Measurements from ENCODE around the gene ENPP3. TPM values are rescaled to one million over a fixed set of nuclear protein-coding genes. Genes with fewer than 3 reads are reported as not detected.
A peak's percentile ranks its signal among the peaks of the same experiment; 100 is the strongest.

ENPP3 gene
- total RNA-seq, 1 donor, result 0.54 TPM

DNA sequence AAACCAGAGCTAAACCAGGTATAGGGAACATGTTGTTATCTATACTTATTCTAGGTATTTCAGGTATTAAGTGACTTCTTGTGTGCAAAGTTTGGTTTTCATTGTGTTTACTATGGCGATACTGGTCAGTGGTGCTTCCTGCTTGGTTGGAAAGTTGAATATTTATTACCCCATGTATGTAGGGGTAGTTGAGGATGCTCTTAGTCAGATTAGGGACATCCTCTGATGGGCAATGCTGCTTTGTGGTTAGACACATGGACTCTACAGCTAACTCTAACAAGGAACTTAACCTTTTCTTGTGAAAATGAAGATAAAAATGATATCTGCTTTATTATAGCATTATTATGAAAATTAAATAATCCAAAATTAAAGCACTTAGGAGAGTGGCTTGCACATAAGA, 126.6 kb downstream of the ENPP3 start:
- no peak for DNase-seq (ENCODE audit: low read depth in 2 of 3, low spot score in 2 of 3)

DNA sequence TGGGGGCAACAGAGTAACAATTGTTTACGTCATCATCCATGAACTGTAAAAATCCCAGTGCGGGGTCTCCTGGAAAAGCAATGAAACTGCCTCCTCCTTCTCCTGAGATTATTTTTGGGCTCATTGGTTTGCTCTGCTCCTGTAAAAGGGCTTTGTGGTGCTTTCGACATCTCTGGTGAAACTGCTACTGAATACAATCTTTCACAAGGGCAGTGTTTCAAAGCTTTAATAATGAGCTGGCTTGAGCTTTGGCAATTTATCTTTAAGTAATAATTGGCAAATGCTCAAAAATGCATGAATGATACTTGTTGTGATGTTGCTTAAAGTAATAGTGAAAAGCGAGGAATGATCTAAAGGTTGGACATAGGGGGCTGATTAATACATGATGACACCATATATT, 127.2 kb downstream of the ENPP3 start:
- no peak for DNase-seq (ENCODE audit: low read depth in 2 of 3, low spot score in 2 of 3)

DNA sequence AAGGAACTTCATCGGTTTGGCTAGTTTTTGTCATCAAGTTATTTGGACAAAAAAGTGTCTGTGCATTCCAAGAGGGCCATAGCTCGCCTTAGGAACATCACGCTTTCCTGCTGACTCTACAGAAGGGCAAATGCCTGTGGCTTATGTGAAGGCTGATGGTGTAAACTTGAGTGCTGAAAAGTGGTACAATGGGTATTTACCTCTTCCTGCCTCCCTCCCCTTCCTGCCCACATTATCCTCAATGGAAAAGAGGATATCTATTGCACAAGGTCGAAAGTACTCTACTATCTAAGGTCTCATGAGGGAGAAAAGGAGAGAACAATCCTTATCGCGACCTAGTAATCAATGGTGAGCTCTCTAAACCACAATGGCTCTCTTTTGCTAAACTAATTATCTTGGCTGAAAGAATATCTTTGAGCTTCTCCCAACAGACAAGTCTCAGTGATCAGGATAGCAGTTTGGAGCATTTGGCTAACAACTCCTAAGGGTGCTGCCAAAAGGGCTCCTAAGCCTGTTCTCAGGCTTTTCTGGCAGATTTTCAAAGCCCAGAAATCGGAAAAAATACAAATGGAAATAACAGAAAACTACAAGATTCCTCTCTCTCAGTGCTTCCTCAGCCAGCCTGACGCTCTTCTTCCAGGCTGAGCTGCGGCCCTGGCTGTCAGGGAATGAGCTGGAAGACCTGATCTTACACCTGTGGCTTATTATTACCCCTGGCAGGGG, 128.1 kb downstream of the ENPP3 start:
- no peak for DNase-seq (ENCODE audit: low read depth in 2 of 3, low spot score in 2 of 3)

DNA sequence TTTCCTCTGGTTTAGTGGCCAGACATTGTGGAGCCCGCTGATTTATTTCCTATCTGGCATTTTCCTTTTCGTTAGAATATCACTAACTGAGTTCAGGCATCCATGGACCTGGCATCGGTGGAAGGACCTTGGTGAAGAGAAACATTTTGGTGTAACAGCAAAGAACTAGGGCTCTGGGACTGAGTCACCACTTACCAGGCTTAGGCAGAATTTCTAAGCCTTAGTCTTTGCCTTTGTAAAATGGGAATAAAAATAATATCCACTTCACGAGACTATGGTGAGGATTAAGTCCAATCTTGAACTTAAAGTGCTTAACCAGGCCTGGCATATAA, 128.7 kb downstream of the ENPP3 start:
- DNase-seq (ENCODE audit: low read depth in 2 of 3, low spot score in 2 of 3), result no peak

DNA sequence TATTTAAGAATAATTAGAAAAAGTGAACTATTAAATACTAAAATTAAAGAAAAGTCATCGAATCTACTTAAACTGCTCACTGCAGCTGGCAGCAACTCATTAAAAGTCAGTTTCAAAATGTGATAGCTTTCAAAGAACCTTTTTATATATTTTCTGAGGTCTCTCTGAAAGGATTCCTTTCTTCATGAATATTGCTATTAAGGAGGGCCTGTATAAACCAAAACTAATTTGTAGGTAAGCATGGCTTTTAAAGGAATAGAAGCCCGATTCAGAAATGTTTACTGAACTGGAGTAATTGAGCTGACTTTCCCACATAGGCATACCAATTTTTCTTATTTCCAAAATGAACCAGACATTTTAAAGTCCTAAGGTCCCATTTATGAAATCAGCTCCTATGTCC, 129.5 kb downstream of the ENPP3 start:
- no peak for DNase-seq (ENCODE audit: low read depth in 2 of 3, low spot score in 2 of 3)

GRCh38 chr6:131768964-131769363, 131.9 kb downstream of the ENPP3 start:
- DNase-seq (ENCODE audit: low read depth in 2 of 3, low spot score in 2 of 3), result no peak

GRCh38 chr6:131769385-131770141, 132.5 kb downstream of the ENPP3 start:
- no peak for DNase-seq (ENCODE audit: low read depth in 2 of 3, low spot score in 2 of 3)

DNA sequence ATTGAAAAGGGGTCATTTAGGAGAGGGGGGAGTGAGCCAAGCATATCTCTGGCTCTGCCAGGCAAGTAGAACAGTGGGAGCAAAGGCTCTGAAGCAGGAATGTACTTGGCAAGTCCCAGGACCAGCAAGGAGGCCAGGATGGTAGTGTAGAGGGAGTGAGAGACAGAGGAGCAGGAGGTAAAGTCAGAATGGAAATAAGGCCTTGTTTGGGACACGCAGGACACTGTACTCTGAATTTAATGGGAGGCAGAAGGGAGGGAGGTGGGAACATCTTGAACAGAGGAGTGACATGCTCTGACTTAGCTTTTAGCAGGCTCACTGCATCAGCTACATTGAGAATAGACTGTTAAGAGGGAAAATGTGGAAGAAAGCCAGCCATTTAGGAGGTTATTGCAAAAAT, 133.7 kb downstream of the ENPP3 start:
- no peak for DNase-seq (ENCODE audit: low read depth in 2 of 3, low spot score in 2 of 3)

DNA sequence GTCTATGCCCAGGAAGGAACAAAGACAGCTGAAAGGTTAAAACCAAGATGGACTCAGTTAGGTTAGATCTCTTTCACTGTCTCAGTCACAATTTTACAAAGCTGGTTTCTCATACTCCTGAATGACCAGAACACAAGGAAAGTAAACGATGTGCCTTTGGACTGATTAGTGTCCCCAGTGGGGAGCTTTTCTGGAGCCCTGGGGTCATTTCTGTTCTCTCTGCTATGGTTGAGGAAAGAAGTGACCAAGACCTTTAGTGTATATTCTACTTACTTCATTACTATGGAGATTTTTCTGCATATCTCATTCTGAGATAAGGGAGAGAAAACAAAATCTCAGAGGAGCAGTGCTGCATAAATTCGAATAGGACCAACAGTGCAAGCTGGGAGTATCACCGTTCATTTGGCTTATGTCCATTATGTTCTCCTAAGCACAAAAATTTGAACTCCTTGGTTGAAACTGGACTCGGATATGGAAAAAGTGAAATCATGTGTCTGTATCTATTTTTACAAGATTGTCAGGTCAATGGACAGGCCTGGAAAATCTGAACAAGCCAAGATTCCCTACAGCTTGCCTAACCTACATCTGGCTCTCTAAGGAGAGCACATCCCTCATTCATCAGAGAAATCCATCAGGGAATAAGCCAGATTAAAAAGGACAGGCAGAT, 136.3 kb downstream of the ENPP3 start:
- DNase-seq (ENCODE audit: low read depth in 2 of 3, low spot score in 2 of 3), result no peak

DNA sequence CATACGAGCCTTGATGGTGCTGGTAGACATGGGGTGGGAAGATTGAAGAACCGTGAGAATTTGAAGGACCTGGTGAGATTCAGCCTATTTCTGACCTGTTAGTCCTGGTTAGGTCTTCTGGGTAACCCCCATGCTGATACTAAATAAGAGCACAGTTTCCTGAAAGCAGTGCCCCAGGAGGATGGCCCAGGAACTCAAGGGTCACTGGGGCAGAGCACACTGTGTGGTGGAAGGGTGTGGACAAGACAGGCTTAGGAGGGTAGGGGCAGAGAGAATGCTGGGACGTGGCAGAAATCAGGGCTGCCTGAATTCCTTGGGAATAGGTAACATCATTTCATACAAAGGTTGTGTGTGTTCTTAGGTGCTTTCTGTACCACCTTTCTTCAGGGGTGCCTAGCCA, 138.8 kb downstream of the ENPP3 start:
- no peak for DNase-seq (ENCODE audit: low read depth in 2 of 3, low spot score in 2 of 3)

- no peak for DNase-seq (ENCODE audit: low read depth in 2 of 3, low spot score in 2 of 3)
These were observed 139.9 kb downstream of the ENPP3 start for GRCh38 chr6:131776985-131777384.

DNA sequence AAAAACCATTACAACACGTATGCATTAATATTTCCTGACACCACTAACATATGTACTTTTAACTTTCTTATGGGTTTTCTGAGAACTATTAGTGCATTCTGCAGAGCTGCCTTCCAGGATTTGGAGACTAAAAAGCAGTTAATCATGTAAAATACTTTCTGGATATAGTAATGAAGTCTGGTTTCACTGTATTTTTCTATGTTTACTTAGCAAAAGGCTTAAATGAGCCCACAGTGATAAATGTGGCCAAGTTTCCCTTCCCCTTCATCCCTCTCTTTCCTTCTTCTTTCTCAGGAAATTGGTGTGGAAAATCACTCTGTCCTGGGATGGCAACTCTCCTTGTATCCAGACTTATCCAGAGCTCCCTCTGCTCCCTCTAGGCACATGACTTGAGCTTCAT, 141.1 kb downstream of the ENPP3 start:
- no peak for DNase-seq (ENCODE audit: low read depth in 2 of 3, low spot score in 2 of 3)

DNA sequence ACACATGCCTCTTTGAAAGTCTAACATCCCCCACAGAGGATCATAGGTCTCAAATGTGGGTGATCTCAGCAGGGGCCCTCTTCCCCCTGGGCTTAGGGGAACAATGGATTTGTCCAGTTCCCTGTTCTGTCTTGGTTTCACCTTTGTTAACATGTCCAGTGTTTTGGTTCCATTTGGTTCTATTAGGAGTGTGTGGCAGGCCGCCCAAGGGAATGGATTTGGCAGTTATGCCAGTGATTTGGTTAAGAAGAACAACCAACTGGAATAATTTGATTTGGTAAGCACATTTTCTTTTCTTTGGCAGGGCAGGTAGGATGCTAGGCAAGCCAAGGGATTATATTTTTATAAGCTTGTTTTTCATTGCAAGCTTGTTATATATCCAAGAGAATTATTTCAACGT, 142.2 kb downstream of the ENPP3 start:
- DNase-seq (ENCODE audit: low read depth in 2 of 3, low spot score in 2 of 3), result no peak

DNA sequence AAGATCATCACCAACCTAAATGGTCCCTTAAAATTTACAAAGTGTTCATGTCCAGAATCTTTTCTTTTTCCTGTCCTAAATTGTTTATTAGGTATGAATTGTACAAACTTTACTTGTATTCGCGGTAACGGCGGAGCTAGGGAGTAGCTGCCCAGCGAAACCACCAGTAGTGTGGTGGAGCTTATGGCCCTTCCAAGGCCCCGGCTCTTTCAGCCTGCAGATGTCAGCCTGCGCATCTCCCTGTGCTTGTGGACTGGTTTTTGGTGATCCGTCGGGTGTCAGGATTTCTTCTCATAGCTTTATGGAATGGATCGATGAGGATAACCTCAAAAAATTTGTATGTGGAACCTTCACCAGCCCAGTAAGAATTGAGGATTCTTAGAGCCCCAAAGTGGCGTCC, 143.5 kb downstream of the ENPP3 start:
- no peak for DNase-seq (ENCODE audit: low read depth in 2 of 3, low spot score in 2 of 3)

DNA sequence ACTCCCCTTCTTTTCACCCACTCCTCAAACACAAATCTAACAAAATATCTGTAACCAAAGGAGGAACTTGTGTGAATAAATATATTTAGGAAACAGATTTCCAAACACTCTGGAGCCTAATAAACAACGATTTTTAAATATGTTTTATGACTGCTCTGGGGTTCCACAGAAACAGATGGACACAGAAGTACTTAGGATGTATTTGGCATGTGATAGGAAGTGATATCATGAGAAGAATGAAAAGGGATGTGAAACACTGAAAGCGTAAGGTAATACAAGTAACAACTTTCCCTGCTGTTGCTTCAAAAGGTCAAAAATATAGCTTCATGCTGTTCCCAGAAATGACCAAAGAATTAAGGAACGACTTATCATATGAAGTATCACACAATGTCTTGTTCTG, 144.6 kb downstream of the ENPP3 start:
- DNase-seq (ENCODE audit: low read depth in 2 of 3, low spot score in 2 of 3), result no peak

DNA sequence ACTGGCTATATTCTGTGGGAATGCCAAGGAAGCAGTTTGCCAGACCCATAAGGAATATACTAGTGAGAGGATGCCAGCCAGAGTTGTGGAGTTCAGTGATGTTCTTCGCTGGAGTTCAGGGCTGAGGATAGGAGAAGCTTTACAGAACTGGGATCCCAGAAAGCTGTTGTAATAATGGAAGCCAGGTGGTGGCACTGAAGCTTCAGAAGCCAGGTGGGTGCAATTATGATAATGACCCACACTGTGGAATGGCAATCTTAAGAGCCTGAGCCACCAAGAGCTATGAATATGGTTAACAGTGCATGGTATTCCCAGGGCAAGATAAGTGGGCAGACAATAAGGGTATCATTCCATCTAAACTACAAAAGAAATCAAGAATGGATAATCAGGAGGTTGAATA, 145.7 kb downstream of the ENPP3 start:
- DNase-seq (ENCODE audit: low read depth in 2 of 3, low spot score in 2 of 3), result no peak

DNA sequence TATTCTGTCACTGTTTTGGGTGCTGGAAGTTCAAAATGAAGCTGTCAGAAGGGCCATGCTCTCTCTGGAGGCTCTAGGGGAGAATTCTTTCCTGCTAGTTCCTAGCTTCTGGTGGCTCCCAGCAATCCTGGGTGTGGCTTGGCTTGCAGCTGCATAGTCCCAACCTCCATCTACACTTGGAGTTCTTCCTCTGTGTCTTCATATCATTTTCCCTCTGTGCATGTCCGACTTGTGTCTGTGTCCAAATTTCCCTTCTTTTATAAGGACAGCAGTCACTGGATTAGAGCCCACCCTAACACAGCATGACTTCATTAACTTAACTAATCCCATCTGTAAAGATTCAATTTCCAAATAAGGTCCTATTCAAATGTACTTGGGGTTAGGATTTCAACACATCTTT, 147.5 kb downstream of the ENPP3 start:
- no peak for DNase-seq (ENCODE audit: low read depth in 2 of 3, low spot score in 2 of 3)

DNA sequence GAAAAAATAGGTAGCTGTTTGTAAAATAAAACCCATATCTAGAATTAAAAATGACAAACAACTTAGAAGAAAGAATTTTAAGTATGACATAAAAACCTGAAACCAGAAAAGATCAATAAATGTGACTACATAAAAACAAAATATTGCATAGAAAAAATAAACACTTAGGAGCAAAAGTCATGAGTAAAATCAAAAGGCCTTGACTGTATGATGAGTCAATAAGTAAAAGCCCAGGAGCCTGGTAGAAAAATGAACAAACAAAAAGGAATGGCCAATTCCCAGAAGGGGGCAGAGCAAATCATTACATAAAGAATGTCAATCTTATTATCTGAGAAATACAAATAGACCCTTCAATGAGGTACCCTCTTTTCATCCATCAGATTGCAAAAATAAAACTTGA, 150.0 kb downstream of the ENPP3 start:
- DNase-seq (ENCODE audit: low read depth in 2 of 3, low spot score in 2 of 3), result no peak

DNA sequence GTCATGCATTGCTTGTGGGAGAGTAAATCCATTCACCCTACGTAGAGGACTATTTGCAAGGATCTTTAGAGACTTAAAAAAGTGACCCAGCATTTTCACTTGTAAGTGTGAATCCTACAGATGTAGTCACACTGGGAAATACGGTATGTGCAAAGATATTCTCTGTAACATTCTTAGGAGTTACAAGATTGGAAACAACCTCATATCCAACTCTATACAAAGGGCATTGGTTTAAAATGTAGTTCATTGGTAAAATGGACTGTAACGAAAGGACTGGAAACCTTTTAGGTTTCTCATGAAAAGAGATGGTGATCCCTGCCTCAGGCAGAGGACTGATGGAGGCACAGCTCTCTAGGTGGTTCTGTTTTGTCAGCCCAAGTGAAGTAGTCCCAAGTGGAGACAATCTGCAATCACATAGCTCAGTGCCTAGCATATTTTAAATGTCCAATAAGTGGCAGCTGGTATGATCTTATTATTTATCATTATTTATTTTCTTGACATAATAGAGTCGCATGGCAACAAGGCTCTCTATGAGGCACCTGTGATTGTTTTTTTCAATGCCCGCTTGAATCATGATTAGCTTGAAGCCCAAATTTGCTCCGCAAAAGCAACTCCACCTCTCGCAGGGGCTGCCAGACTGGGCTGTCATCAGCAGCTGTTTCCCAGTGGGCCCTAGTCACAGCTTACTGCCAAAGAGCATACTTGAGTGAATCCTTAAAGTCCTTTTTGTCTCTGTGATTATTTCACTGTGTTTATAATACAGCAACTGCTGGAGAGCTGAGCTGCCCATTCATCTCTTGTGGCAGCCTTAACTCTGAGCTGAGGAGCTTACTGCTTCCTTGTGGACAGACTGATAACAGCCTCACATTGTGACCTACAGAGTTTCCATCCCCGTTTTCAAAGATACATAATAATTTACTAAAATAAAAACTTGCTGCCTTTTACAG, 150.9 kb downstream of the ENPP3 start:
- DNase-seq (ENCODE audit: low read depth in 2 of 3, low spot score in 2 of 3), result no peak

- peak in 2 of 3 donors; percentile 17 to 24 for DNase-seq (ENCODE audit: low read depth in 2 of 3, low spot score in 2 of 3)
These were observed 152.1 kb downstream of the ENPP3 start for GRCh38 chr6:131789219-131789618.

- no peak for DNase-seq (ENCODE audit: low read depth in 2 of 3, low spot score in 2 of 3)
These were observed 154.4 kb downstream of the ENPP3 start for GRCh38 chr6:131791476-131791875.
